Uterus (tissue), 2 donors: ENCODE data around the gene SALL3.

Experiments used
- CTCF ChIP-seq, 4 experiments: fragments of 200-600 bp in 2 of 4; fragments of 450-650 bp in 2 of 4; sonication (generic) in 2 of 4; IDR thresholded peaks; one replicate each; pipeline ENCODE4 v1.5.1; 2016 to 2019; ENCODE audit warnings: antibody characterized with exemption in 4 of 4, mild to moderate bottlenecking in 2 of 4, moderate library complexity in 1 of 4
- POLR2A ChIP-seq, 2 donors: fragments of 450-650 bp; IDR thresholded peaks; one replicate each; pipeline ENCODE4 v1.6.1; 2016; ENCODE audit warnings: antibody characterized with exemption in 2 of 2, mild to moderate bottlenecking in 1 of 2, moderate library complexity in 1 of 2

- TF ChIP-seq CTCF (IDR thresholded peaks at IDR 0.05) (no peak), POLR2A (IDR thresholded peaks at IDR 0.05) (no peak)
Observed at GRCh38 chr18:78935406-78935805, 44.2 kb upstream of the SALL3 start.
